Coronary artery (tissue), 2 donors: ENCODE results near the gene RANGAP1.
A peak's percentile ranks its signal among the peaks of the same experiment; 100 is the strongest.

Experiments used
- DNase-seq: peaks from one replicate; pipeline ENCODE4 v3.0.0-alpha.2; 2017; ENCODE audit warnings: low spot score
- H3K27ac ChIP-seq, 2 donors: fragments of 200-600 bp; sonication (generic); one replicate each; pipeline ENCODE4 v1.5.1; 2016 to 2019
- H3K4me3 ChIP-seq: fragments of 200-600 bp; sonication (generic); 2 replicates; pipeline ENCODE4 v1.5.1; 2016; ENCODE audit warnings: mild to moderate bottlenecking, moderate library complexity
- CTCF ChIP-seq: fragments of 200-600 bp; sonication (generic); IDR thresholded peaks from one replicate; pipeline ENCODE4 v1.5.1; 2019; ENCODE audit warnings: antibody characterized with exemption

Gene RANGAP1

GRCh38 chr22:41237036-41237706, 48.8 kb downstream of the RANGAP1 start:
- TF ChIP-seq CTCF, result peak; percentile 19
- peak overlapping the region in 1 of 2 donors; percentile 17 for H3K27ac ChIP-seq
- no peak for DNase-seq

GRCh38 chr22:41234815-41235695, 50.9 kb downstream of the RANGAP1 start:
- no peak for TF ChIP-seq CTCF
- H3K27ac ChIP-seq, result no peak overlapping the region
- no peak overlapping the region for H3K4me3 ChIP-seq
- DNase-seq, result no peak

More at GRCh38 chr22:41237036-41237706, 48.8 kb downstream of the RANGAP1 start:
- H3K4me3 ChIP-seq, result peak overlapping the region; percentile 77

- Histone ChIP-seq H3K27ac (no peak overlapping the region), H3K4me3 (no peak overlapping the region)
- no peak for DNase-seq
- no peak for TF ChIP-seq CTCF
Observed at GRCh38 chr22:41231369-41231768, 54.6 kb downstream of the RANGAP1 start.

- DNase-seq, result no peak
- Histone ChIP-seq H3K27ac (peak overlapping the region in 1 of 2 donors; percentile 22), H3K4me3 (no peak overlapping the region)
- no peak for TF ChIP-seq CTCF
Observed at GRCh38 chr22:41230401-41230785, 55.6 kb downstream of the RANGAP1 start.

- peak overlapping the region in 1 of 2 donors; percentile 22 for H3K27ac ChIP-seq
Observed at GRCh38 chr22:41229730-41230400, 56.1 kb downstream of the RANGAP1 start.

GRCh38 chr22:41229215-41229614, 56.8 kb downstream of the RANGAP1 start:
- Histone ChIP-seq H3K27ac (no peak overlapping the region), H3K4me3 (no peak overlapping the region)
- TF ChIP-seq CTCF, result no peak
- no peak for DNase-seq

More at GRCh38 chr22:41229730-41230400, 56.1 kb downstream of the RANGAP1 start:
- H3K4me3 ChIP-seq, result no peak overlapping the region
- DNase-seq, result no peak
- no peak for TF ChIP-seq CTCF
